Breast epithelium (tissue), 3 donors: Measurements from ENCODE around the gene PANX3.

Experiments used
- CTCF ChIP-seq, 3 donors: fragments of 450-650 bp; IDR thresholded peaks; one replicate each; pipeline ENCODE4 v1.5.1; 2016 to 2017; ENCODE audit warnings: antibody characterized with exemption in 3 of 3, mild to moderate bottlenecking in 3 of 3, moderate library complexity in 3 of 3
- POLR2A ChIP-seq: fragments of 450-650 bp; IDR thresholded peaks from one replicate; pipeline ENCODE4 v1.6.1; 2016; ENCODE audit warnings: antibody characterized with exemption, mild to moderate bottlenecking, moderate library complexity
- POLR2AphosphoS5 ChIP-seq, 3 donors: sonication (generic); formaldehyde crosslinking; IDR thresholded peaks; one replicate each; pipeline ENCODE4 v1.6.1; 2017; ENCODE audit warnings: antibody characterized with exemption in 3 of 3

- no peak for TF ChIP-seq POLR2A
- no peak for TF ChIP-seq CTCF (IDR thresholded peaks at IDR 0.05)
- no peak for TF ChIP-seq POLR2AphosphoS5 (IDR thresholded peaks at IDR 0.05)
Measured at GRCh38 chr11:124625504-124626168, 14.4 kb downstream of the PANX3 start.
